ENCODE results near the gene SPEN.

SPEN gene

GRCh38 chr1:15928971-15929965 lies 81.8 kb downstream of the SPEN start:
- TF ChIP-seq CTCF (conservative IDR thresholded peaks at IDR 0.05; ENCODE audit: low read length), result no peak
- no peak overlapping the region for H3K4me3 ChIP-seq (ENCODE audit: low read length)
- no peak for DNase-seq (ENCODE audit: low read depth)

GRCh38 chr1:15931401-15931800 lies 83.9 kb downstream of the SPEN start:
- no peak for DNase-seq (ENCODE audit: low read depth)
- H3K4me3 ChIP-seq (ENCODE audit: low read length), result no peak overlapping the region
- no peak for TF ChIP-seq CTCF (conservative IDR thresholded peaks at IDR 0.05; ENCODE audit: low read length)

GRCh38 chr1:15931884-15932283 lies 84.4 kb downstream of the SPEN start:
- no peak for DNase-seq (ENCODE audit: low read depth)
- TF ChIP-seq CTCF (conservative IDR thresholded peaks at IDR 0.05; ENCODE audit: low read length), result no peak
- H3K4me3 ChIP-seq (ENCODE audit: low read length), result no peak overlapping the region

- DNase-seq (ENCODE audit: low read depth), result no peak
- H3K4me3 ChIP-seq (ENCODE audit: low read length), result no peak overlapping the region
- no peak for TF ChIP-seq CTCF (conservative IDR thresholded peaks at IDR 0.05; ENCODE audit: low read length)
Measured at GRCh38 chr1:15932612-15933011, 85.1 kb downstream of the SPEN start.

- H3K4me3 ChIP-seq (ENCODE audit: low read length), result no peak overlapping the region
- no peak for TF ChIP-seq CTCF (conservative IDR thresholded peaks at IDR 0.05; ENCODE audit: low read length)
- DNase-seq (ENCODE audit: low read depth), result no peak
Measured at GRCh38 chr1:15933684-15934083, 86.2 kb downstream of the SPEN start.

GRCh38 chr1:15934211-15935055 lies 86.9 kb downstream of the SPEN start:
- H3K4me3 ChIP-seq (ENCODE audit: low read length), result no peak overlapping the region
- no peak for TF ChIP-seq CTCF (conservative IDR thresholded peaks at IDR 0.05; ENCODE audit: low read length)
- no peak for DNase-seq (ENCODE audit: low read depth)
